Cardiac muscle cell (in vitro differentiated cells and primary cell): ENCODE results near the gene ONECUT3. TPM values are rescaled to one million over a fixed set of nuclear protein-coding genes. Genes with fewer than 3 reads are reported as not detected.

ENCODE experiments used
- DNase-seq, 2 donors: peaks; one replicate each; pipeline versions ENCODE4 v3.0.0 to v3.0.0-alpha.2; 2010 to 2017; ENCODE audit warnings: low read depth in 1 of 2, low spot score in 1 of 2
- H3K27ac ChIP-seq: fragments of 200-600 bp; sonication (generic); 2 replicates; pipeline ENCODE4 v1.5.1; 2016
- H3K27me3 ChIP-seq: fragments of 200-600 bp; sonication (generic); 2 replicates; pipeline ENCODE4 v1.6.0; 2016; ENCODE audit warnings: control low read depth
- H3K36me3 ChIP-seq: fragments of 200-600 bp; sonication (generic); 2 replicates; pipeline ENCODE4 v1.5.1; 2016; ENCODE audit warnings: control low read depth
- H3K4me1 ChIP-seq: fragments of 200-600 bp; sonication (generic); 2 replicates; pipeline ENCODE4 v1.8.1; 2017; ENCODE audit warnings: low read depth, mild to moderate bottlenecking, mixed run types
- H3K4me3 ChIP-seq: fragments of 200-600 bp; sonication (generic); 2 replicates; pipeline ENCODE4 v1.5.1; 2016; ENCODE audit warnings: mild to moderate bottlenecking
- H3K9me3 ChIP-seq: fragments of 200-600 bp; sonication (generic); 2 replicates; pipeline ENCODE4 v1.5.1; 2017; ENCODE audit warnings: low read depth, mild to moderate bottlenecking, control low read depth
- CTCF ChIP-seq: IDR thresholded peaks from 2 replicates; pipeline ENCODE4 v1.5.1; 2012; ENCODE audit warnings: low read depth, mild to moderate bottlenecking, low read length
- polyA plus RNA-seq: library from polyadenylated mRNA; unstranded; fragments of >200 nt; fragmentation: Nextera tagmentation; extraction: Ambion mirVana; gene quantifications from 2 replicates; pipeline ENCODE4 v1.2.1, GENCODE V29; 2016
- total RNA-seq: library from RNA; depleted of rRNA; stranded (reverse); fragments of >200 nt; gene quantifications from 2 replicates; pipeline ENCODE4 v1.2.3, GENCODE V29; 2016

The ONECUT3 gene
- total and polyA plus RNA-seq, 2 experiments from 2014 or later = not detected

GRCh38 chr19:1775951-1776605 lies 22.8 kb downstream of the ONECUT3 start:
- Histone ChIP-seq H3K9me3 (no peaks in the 10 kb centered on the region), H3K4me1 (no peaks in the 10 kb centered on the region), H3K27ac (no peak overlapping the region), H3K27me3 (peaks cover 100% of the 10 kb centered on the region), H3K4me3 (no peak overlapping the region), H3K36me3 (no peaks in the 10 kb centered on the region)
- no peak for DNase-seq
- no peak for TF ChIP-seq CTCF

- TF ChIP-seq CTCF = no peak
- H3K4me3 ChIP-seq = no peak overlapping the region
- no peaks in the 10 kb centered on the region for H3K4me1 ChIP-seq
Observed at GRCh38 chr19:1776606-1777147, 23.4 kb downstream of the ONECUT3 start.

GRCh38 chr19:1777149-1777548 lies 23.8 kb downstream of the ONECUT3 start:
- no peaks in the 10 kb centered on the region for H3K4me1 ChIP-seq
- no peak overlapping the region for H3K4me3 ChIP-seq
- no peak for TF ChIP-seq CTCF
- H3K27ac ChIP-seq = no peak overlapping the region
- H3K9me3 ChIP-seq = no peaks in the 10 kb centered on the region
- DNase-seq = no peak
- H3K27me3 ChIP-seq = peaks cover 94% of the 10 kb centered on the region
- no peaks in the 10 kb centered on the region for H3K36me3 ChIP-seq

More at GRCh38 chr19:1776606-1777147, 23.4 kb downstream of the ONECUT3 start:
- H3K27ac ChIP-seq = no peak overlapping the region
- no peaks in the 10 kb centered on the region for H3K36me3 ChIP-seq
- DNase-seq = no peak
- H3K9me3 ChIP-seq = no peaks in the 10 kb centered on the region
- peaks cover 95% of the 10 kb centered on the region for H3K27me3 ChIP-seq

- no peaks in the 10 kb centered on the region for H3K4me1 ChIP-seq
- H3K36me3 ChIP-seq = no peaks in the 10 kb centered on the region
- H3K27me3 ChIP-seq = peaks cover 80% of the 10 kb centered on the region
- no peak overlapping the region for H3K4me3 ChIP-seq
- no peak overlapping the region for H3K27ac ChIP-seq
- H3K9me3 ChIP-seq = no peaks in the 10 kb centered on the region
- TF ChIP-seq CTCF = no peak
- DNase-seq = no peak
Observed at GRCh38 chr19:1779574-1779973, 26.3 kb downstream of the ONECUT3 start.

GRCh38 chr19:1780272-1780958 lies 27.1 kb downstream of the ONECUT3 start:
- Histone ChIP-seq H3K4me3 (no peak overlapping the region), H3K27ac (no peak overlapping the region), H3K27me3 (peaks cover 71% of the 10 kb centered on the region), H3K9me3 (no peaks in the 10 kb centered on the region), H3K36me3 (no peaks in the 10 kb centered on the region), H3K4me1 (no peaks in the 10 kb centered on the region)
- TF ChIP-seq CTCF = peak; percentile 20
- DNase-seq = peak in 1 of 2 donors; percentile 40
